Smooth muscle cell (in vitro differentiated cells): ENCODE measurements around the gene UNC79. TPM values are rescaled to one million over a fixed set of nuclear protein-coding genes. Genes with fewer than 3 reads are reported as not detected.

Experiments
- DNase-seq: peaks from one replicate; lab custom pipeline; 2025; ENCODE audit not compliant: unreplicated experiment; lab: John Stamatoyannopoulos, UW
- H2AFZ ChIP-seq: fragments of 200-600 bp; sonication (generic); 2 replicates; pipeline ENCODE4 v1.6.0; 2016; ENCODE audit warnings: antibody characterized with exemption, low read depth, mild to moderate bottlenecking
- H3F3A ChIP-seq: fragments of 200-600 bp; sonication (generic); 2 replicates; pipeline ENCODE4 v1.6.0; 2017; ENCODE audit warnings: antibody characterized with exemption, low read depth
- H3K27ac ChIP-seq: fragments of 200-600 bp; sonication (generic); 2 replicates; pipeline ENCODE4 v1.5.1; 2016; ENCODE audit warnings: low read depth, mild to moderate bottlenecking
- H3K27me3 ChIP-seq: fragments of 200-600 bp; sonication (generic); 2 replicates; pipeline ENCODE4 v1.6.1; 2016; ENCODE audit warnings: low read depth, mild to moderate bottlenecking
- H3K36me3 ChIP-seq: fragments of 200-600 bp; sonication (generic); 2 replicates; pipeline ENCODE4 v1.5.1; 2016; ENCODE audit warnings: low read depth
- H3K4me1 ChIP-seq: fragments of 200-600 bp; sonication (generic); 2 replicates; pipeline ENCODE4 v1.5.1; 2016; ENCODE audit warnings: low read depth
- H3K4me2 ChIP-seq: fragments of 200-600 bp; sonication (generic); 2 replicates; pipeline ENCODE4 v1.6.0; 2016; ENCODE audit warnings: mild to moderate bottlenecking
- H3K4me3 ChIP-seq: fragments of 200-600 bp; sonication (generic); 2 replicates; pipeline ENCODE4 v1.5.1; 2016; ENCODE audit warnings: mild to moderate bottlenecking
- H3K79me2 ChIP-seq: fragments of 200-600 bp; sonication (generic); 2 replicates; pipeline ENCODE4 v1.6.0; 2016; ENCODE audit warnings: low read depth, mild to moderate bottlenecking
- H3K9ac ChIP-seq: fragments of 200-600 bp; sonication (generic); 2 replicates; pipeline ENCODE4 v1.6.0; 2016; ENCODE audit warnings: low read depth
- H3K9me3 ChIP-seq: fragments of 200-600 bp; sonication (generic); replicated peaks from 2 replicates; pipeline ENCODE4 v1.5.1; 2016; ENCODE audit warnings: low read depth
- H4K20me1 ChIP-seq: fragments of 200-600 bp; sonication (generic); 2 replicates; pipeline ENCODE4 v1.6.0; 2016; ENCODE audit warnings: low read depth
- CTCF ChIP-seq: fragments of 200-600 bp; sonication (generic); IDR thresholded peaks from 2 replicates; pipeline ENCODE4 v1.5.1; 2017; ENCODE audit warnings: borderline replicate concordance, mild to moderate bottlenecking, antibody characterized with exemption; ENCODE audit not compliant: insufficient read depth, poor library complexity, severe bottlenecking
- WGBS: methylation state at CpG from one replicate; pipeline ENCODE4 v1.1.7; 2016; ENCODE audit warnings: low lambda C conversion rate; 5-methylcytosine and 5-hydroxymethylcytosine counted together
- polyA plus RNA-seq: library from polyadenylated mRNA; unstranded; fragments of >200 nt; fragmentation: Nextera tagmentation; extraction: Ambion mirVana; gene quantifications from 2 replicates; pipeline ENCODE4 v1.2.1, GENCODE V29; 2016
- total RNA-seq: library from RNA; depleted of rRNA; stranded (reverse); fragments of >200 nt; gene quantifications from 2 replicates; pipeline ENCODE4 v1.2.3, GENCODE V29; 2014

Gene UNC79
- total and polyA plus RNA-seq, 2 experiments from 2014 or later, result 0.06 to 0.36 TPM

DNA sequence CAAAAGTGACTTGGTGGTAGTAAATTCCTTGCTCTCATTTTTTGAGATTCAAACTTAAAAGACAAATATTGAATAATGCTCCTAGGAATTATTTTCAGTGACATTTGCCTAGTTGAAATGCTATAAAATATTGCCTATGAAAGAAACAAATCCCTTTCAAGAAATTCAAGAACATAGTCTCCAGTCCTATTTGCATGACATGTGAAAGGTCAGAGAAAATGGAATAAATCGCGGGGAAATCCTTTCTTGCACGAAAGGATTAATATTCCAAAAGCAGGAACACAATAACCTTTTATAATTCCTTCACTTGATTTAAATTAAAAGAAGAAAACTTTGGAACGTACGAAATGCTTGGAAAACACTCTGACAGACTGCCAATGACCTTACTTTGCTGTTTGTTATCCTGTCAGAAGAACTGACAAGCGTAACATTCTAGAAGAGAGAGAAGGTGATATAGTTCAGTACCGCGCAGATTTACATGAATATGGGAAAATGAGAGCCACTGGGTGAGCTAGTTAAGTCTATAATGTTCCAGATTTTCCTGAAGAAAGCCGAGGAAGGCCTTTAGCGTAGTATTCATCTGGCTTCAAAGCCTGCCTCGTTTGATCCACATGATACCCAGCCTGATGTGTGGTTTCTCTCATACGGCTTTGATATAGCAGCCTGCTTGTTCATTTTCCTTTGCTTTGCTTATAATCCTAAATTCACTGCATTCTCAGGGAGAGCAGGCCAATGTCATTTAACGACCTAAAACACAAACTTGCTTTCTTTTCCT lies 254.6 kb downstream of the UNC79 start:
- no peaks in the 10 kb centered on the region for H3F3A ChIP-seq
- H3K36me3 ChIP-seq, result no peaks in the 10 kb centered on the region
- no peak overlapping the region for H3K9ac ChIP-seq
- TF ChIP-seq CTCF, result no peak
- H2AFZ ChIP-seq, result no peak overlapping the region
- no peak overlapping the region for H3K4me3 ChIP-seq
- no peaks in the 10 kb centered on the region for H3K9me3 ChIP-seq
- peaks cover 27% of the 10 kb centered on the region for H3K27me3 ChIP-seq
- no peaks in the 10 kb centered on the region for H4K20me1 ChIP-seq
- H3K27ac ChIP-seq, result no peak overlapping the region
- DNase-seq, result no peak
- no peaks in the 10 kb centered on the region for H3K79me2 ChIP-seq
- H3K4me1 ChIP-seq, result peaks cover 32% of the 10 kb centered on the region
- H3K4me2 ChIP-seq, result no peak overlapping the region
- WGBS, result 88% methylated on average over 13 of the region's 13 CpGs

GRCh38 chr14:93686268-93686667 lies 255.5 kb downstream of the UNC79 start:
- H3K4me3 ChIP-seq, result no peak overlapping the region
- 75% methylated on average over 5 of the region's 5 CpGs for WGBS

DNA sequence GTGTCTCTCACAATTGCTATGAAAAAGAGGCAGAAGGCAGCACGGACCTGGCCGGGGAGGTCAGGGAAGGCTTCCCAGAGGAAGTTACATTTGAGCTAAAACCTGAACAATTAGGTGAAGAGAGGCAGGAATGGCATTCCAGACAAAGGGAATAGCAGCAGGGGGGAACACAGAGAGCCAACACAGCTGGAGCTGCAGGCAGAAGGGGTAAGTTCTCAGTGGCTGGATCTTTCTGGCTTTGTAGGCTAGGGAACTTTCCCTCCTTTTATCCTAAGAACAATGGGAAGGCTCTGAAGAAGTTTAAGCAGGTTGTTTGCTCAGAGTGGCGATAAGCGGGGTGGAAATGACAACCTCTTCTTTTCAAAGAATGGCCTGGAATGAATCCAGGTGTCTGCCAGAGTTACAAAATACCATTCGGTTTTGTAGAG lies 257.5 kb downstream of the UNC79 start:
- H3K27ac ChIP-seq, result no peak overlapping the region
- H3K4me3 ChIP-seq, result no peak overlapping the region
- no peaks in the 10 kb centered on the region for H3F3A ChIP-seq
- H3K36me3 ChIP-seq, result no peaks in the 10 kb centered on the region
- H4K20me1 ChIP-seq, result no peaks in the 10 kb centered on the region
- H3K9ac ChIP-seq, result no peak overlapping the region
- H3K4me1 ChIP-seq, result peaks cover 41% of the 10 kb centered on the region
- 26% methylated on average over 5 of the region's 5 CpGs for WGBS
- no peak for DNase-seq
- H3K79me2 ChIP-seq, result no peaks in the 10 kb centered on the region
- H3K27me3 ChIP-seq, result peaks cover 27% of the 10 kb centered on the region
- no peak overlapping the region for H2AFZ ChIP-seq
- TF ChIP-seq CTCF, result no peak
- no peak overlapping the region for H3K4me2 ChIP-seq
- H3K9me3 ChIP-seq, result no peaks in the 10 kb centered on the region

More at GRCh38 chr14:93686268-93686667, 255.5 kb downstream of the UNC79 start:
- no peaks in the 10 kb centered on the region for H3K9me3 ChIP-seq
- no peak overlapping the region for H3K4me2 ChIP-seq
- no peaks in the 10 kb centered on the region for H3K36me3 ChIP-seq
- TF ChIP-seq CTCF, result no peak
- H2AFZ ChIP-seq, result no peak overlapping the region
- no peaks in the 10 kb centered on the region for H3F3A ChIP-seq
- H3K27me3 ChIP-seq, result peaks cover 27% of the 10 kb centered on the region
- H3K27ac ChIP-seq, result no peak overlapping the region
- no peaks in the 10 kb centered on the region for H3K79me2 ChIP-seq
- no peak for DNase-seq
- no peaks in the 10 kb centered on the region for H4K20me1 ChIP-seq
- peaks cover 34% of the 10 kb centered on the region for H3K4me1 ChIP-seq
- no peak overlapping the region for H3K9ac ChIP-seq

GRCh38 chr14:93688820-93689219 lies 258.1 kb downstream of the UNC79 start:
- WGBS, result 84% methylated on average over 4 of the region's 4 CpGs
- Histone ChIP-seq H3K4me2 (no peak overlapping the region), H3K4me1 (peaks cover 46% of the 10 kb centered on the region), H3K9ac (no peak overlapping the region), H3K4me3 (no peak overlapping the region), H3K27me3 (peaks cover 27% of the 10 kb centered on the region), H3F3A (no peaks in the 10 kb centered on the region), H3K27ac (no peak overlapping the region), H3K36me3 (no peaks in the 10 kb centered on the region), H3K9me3 (no peaks in the 10 kb centered on the region), H3K79me2 (no peaks in the 10 kb centered on the region), H4K20me1 (no peaks in the 10 kb centered on the region), H2AFZ (no peak overlapping the region)
- no peak for TF ChIP-seq CTCF
- DNase-seq, result no peak
